PC-3 (cell line): ENCODE data around the gene CCNI2.

Experiments used
- CTCF ChIP-seq: fragments of 300-600 bp; sonication (generic); conservative IDR thresholded peaks from 2 replicates; pipeline ENCODE4 v1.5.1; 2017; ENCODE audit warnings: antibody characterized with exemption, low read depth, mild to moderate bottlenecking, low read length
- EZH2phosphoT487 ChIP-seq: fragments of 300-600 bp; sonication (generic); IDR thresholded peaks from 2 replicates; pipeline ENCODE4 v1.6.1; 2018; ENCODE audit warnings: mild to moderate bottlenecking, antibody characterized with exemption, low read length, borderline replicate concordance

GRCh38 chr5:132765311-132766019, 18.2 kb downstream of the CCNI2 start:
- TF ChIP-seq CTCF (no peak), EZH2phosphoT487 (no peak)
